Kidney tubule cell (primary cell): ENCODE data around the gene LRRN4CL.
"Not testable (repeated sequence)": the region's sequence is repeated elsewhere in the genome, so short reads cannot be mapped to it uniquely, and the experiment has no call there.

Experiments
- DNase-seq: peaks from one replicate; pipeline ENCODE4 v3.0.0-alpha.2; 2018; ENCODE audit warnings: low spot score

LRRN4CL gene

GRCh38 chr11:62689421-62690183 lies at the start of gene LRRN4CL:
Gene LRRN4CL (minus strand): TSS chr11:62689530. CDS start chr11:62688508, 1,022 bp downstream.
- DNase-seq: no peak

- DNase-seq: no peak
Measured at GRCh38 chr11:62737196-62737595, 47.9 kb upstream of the LRRN4CL start.

GRCh38 chr11:62732830-62733229 lies 43.5 kb upstream of the LRRN4CL start:
- DNase-seq: no peak

DNA sequence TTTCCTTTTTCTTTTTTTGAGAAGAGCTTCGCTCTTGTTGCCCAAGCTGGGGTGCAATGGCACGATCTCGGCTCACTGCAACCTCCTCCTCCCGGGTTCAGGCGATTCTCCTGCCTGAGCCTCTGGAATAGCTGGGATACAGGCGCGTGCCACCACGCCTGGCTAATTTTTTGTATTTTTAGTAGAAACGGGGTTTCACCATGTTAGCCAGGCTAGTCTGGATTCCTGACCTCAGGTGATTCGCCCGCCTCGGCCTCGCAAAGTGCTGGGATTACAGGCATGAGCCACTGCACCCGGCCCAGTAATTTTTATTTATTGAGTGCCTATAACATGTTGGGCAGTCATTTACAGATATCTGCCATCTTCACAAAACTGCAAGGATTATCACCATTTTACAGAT lies 40.7 kb upstream of the LRRN4CL start:
- not testable (repeated sequence) for DNase-seq

- peak; percentile 85 for DNase-seq
Measured at GRCh38 chr11:62728171-62728988, 39.0 kb upstream of the LRRN4CL start, which contains the start of gene TTC9C. Gene TTC9C (plus strand): TSS chr11:62728486. CDS start chr11:62728849, 363 bp downstream.

GRCh38 chr11:62727872-62728170 lies 38.5 kb upstream of the LRRN4CL start:
- peak; percentile 98 for DNase-seq

- DNase-seq: peak; percentile 99
Measured at GRCh38 chr11:62727165-62727871, 38.0 kb upstream of the LRRN4CL start, which contains the start of gene HNRNPUL2. Gene HNRNPUL2 (minus strand): TSS chr11:62727457. CDS start chr11:62727156, 301 bp downstream.

- no peak for DNase-seq
Measured at GRCh38 chr11:62726915-62727164, 37.5 kb upstream of the LRRN4CL start.

- no peak for DNase-seq
Measured at GRCh38 chr11:62726156-62726914, 37.0 kb upstream of the LRRN4CL start.

- peak; percentile 30 for DNase-seq
Measured at GRCh38 chr11:62725646-62726045, 36.3 kb upstream of the LRRN4CL start.

DNA sequence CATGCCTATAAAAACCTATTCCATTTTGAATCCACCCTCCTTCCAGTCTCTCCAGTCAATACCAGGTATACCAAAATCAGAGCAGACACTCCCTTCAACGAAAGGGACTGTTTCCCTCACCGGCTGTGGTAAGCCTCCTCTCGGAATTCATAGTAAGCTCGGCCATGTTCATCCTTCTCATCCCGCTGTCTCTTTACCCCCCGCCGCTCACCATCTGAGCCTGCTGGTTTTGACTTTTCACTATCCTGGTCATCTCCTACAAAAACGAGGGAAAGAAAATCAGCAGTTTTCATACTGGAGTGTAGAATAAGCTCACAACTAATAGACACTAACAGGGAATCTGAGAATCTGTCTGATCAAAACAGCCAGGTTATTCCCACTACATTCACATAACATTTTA lies 34.8 kb upstream of the LRRN4CL start:
- no peak for DNase-seq

DNA sequence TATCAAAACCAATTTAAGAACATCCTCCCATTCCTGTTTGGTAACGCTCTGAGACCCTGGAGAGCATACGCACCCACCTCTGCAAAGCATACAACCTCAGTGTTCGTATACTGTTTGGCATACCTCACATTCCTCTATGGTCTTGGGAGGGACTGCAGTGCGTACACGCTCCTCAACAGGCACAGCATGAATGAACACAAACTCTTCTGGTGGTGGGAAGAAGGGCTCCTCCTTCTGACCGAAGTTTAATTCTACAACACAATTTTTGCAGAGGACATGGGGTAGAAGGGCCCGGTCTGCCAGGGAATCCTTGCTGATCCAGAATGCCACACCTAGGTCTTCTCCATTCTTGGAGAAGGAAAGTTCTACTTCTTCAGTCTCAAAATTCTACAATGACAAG lies 32.7 kb upstream of the LRRN4CL start:
- DNase-seq: no peak

GRCh38 chr11:62719302-62719978 lies 30.1 kb upstream of the LRRN4CL start:
- DNase-seq: no peak

DNA sequence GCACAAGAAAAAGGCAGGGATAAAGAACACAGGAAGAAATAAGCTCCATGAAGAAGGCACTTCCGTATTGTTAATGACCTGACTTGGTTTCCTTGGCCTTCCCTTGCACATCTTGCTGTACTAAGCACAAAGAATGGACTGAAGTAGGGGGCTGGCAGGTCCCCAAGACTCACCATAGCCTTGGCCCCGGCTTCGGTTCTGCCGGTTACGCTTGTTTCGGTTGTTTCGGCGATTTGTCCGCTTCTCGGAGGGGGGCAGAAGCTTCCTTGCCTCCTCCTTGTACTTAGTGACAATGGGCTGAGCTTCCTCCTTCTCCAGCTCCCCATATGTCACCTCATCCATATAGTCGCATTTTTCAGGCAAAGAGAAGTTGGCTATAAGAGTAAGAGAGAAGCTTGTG lies 27.5 kb upstream of the LRRN4CL start:
- no peak for DNase-seq

DNA sequence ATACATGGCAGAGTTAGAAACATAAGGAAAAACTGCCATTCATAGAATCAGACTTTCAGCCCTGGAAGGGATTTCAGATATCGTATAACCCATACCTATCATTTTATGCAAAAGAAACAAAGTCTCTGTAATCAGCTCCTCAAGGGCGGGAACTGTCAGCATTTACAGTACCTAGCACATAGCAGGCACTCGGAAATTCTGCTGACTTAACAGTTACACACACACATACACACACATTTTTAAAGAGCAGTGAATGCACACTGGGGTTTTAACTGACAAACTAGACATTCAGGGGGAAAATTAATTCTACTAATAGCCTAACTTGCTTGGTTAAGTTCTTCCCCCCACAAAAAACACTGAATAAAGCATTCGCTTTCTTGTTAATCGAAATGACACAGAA lies 26.9 kb upstream of the LRRN4CL start:
- no peak for DNase-seq

DNA sequence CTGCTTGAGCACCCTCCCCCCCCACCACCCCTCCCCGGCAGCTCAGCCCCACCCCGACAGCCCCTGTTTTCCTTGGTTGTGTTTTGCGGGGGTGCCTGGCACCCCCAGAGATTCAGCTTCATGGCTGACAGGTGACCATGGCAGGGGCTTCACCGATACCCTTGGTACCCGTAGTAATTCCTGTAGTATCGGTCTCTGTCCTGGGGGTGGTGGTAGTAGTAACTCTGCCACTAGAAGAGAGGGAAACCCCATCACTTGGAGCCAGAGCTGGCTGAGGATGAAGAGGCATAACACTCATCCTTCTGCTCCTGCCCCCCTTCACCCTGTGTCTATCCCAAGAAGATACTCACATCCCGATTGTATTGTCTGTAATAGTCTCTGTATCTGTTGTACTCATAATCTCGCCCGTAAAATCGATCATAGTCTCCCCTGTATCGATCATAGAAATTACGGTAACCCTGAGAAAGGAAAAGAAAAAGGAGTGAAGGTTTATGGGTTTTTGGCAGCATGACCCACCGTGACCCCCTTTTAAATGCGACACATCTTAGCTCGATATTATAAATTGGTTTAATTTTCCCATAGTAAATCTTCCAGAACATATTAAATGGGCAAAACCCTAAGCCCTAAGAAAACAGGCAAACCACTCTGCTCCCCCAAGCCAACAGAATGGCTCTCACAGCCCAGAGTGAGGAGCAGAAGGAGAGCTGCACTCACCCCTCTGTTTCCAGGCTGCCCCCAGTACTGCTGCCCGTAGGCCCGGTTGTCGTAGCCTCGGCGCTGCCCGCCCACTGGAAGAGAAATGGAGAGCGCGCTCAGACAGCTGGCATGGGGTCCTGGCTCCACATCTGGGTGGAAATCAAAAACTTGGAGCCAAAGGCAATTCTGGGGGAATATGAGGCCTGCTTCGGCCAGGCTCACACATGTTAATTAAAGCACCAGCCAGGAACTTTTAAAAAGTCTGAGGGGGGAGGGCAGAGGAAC lies 26.1 kb upstream of the LRRN4CL start:
- no peak for DNase-seq

- DNase-seq: peak; percentile 84
Measured at GRCh38 chr11:62713343-62713742, 24.0 kb upstream of the LRRN4CL start.

GRCh38 chr11:62712861-62713260 lies 23.5 kb upstream of the LRRN4CL start:
- no peak for DNase-seq

- DNase-seq: no peak
Measured at GRCh38 chr11:62712276-62712812, 23.0 kb upstream of the LRRN4CL start.

DNA sequence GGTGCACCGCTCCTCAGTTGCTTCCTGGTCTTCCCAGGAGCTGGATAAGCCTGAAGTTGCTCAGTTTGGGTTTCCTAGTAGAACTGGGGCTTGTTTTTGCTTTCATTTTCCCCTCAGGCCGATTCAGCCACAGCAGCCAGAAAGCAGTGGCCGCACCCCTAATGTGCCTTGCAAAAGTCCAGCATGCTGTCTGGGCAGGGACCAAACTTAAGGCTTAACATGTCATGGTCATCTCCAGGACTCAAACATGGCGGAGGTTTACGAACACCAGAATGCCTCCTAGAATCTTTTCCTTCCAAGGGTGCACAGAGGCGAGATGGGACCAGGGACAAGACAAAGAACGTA lies 20.6 kb upstream of the LRRN4CL start:
- DNase-seq: no peak
